ENCODE measurements around the gene PCDH19. TPM values are rescaled to one million over a fixed set of nuclear protein-coding genes. Genes with fewer than 3 reads are reported as not detected.
"Not testable (repeated sequence)": the region's sequence is repeated elsewhere in the genome, so short reads cannot be mapped to it uniquely, and the experiment has no call there.

PCDH19 gene
- not detected for total RNA-seq

GRCh38 chrX:100409610-100410590 is at the start of gene PCDH19:
TSS of gene PCDH19 (minus strand) at chrX:100410273. CDS start at chrX:100408597, 1,676 bp downstream.
- DNase-seq, result no peak

- DNase-seq, result no peak
Observed at GRCh38 chrX:100449696-100450608, 39.9 kb upstream of the PCDH19 start.

- peak; percentile 4 for DNase-seq
Observed at GRCh38 chrX:100447655-100448397, 37.8 kb upstream of the PCDH19 start.

- DNase-seq, result no peak
Observed at GRCh38 chrX:100445593-100445992, 35.5 kb upstream of the PCDH19 start.

GRCh38 chrX:100441321-100441720 is 31.2 kb upstream of the PCDH19 start:
- DNase-seq, result not testable (repeated sequence)

- DNase-seq, result no peak
Observed at GRCh38 chrX:100440006-100440405, 29.9 kb upstream of the PCDH19 start.

- DNase-seq, result no peak
Observed at GRCh38 chrX:100435726-100436125, 25.7 kb upstream of the PCDH19 start.

- DNase-seq, result no peak
Observed at GRCh38 chrX:100424012-100424411, 13.9 kb upstream of the PCDH19 start.

- no peak for DNase-seq
Observed at GRCh38 chrX:100418556-100418955, 8.5 kb upstream of the PCDH19 start.

GRCh38 chrX:100417681-100418080 is 7.6 kb upstream of the PCDH19 start:
- no peak for DNase-seq

GRCh38 chrX:100413229-100413628 is 3.2 kb upstream of the PCDH19 start:
- no peak for DNase-seq

GRCh38 chrX:100411802-100412715 is 2.0 kb upstream of the PCDH19 start:
- DNase-seq, result no peak

GRCh38 chrX:100410901-100411801 is 1.1 kb upstream of the PCDH19 start:
- no peak for DNase-seq

GRCh38 chrX:100408713-100409609 is 1.1 kb downstream of the PCDH19 start:
- DNase-seq, result no peak

GRCh38 chrX:100407784-100408712 is 2.0 kb downstream of the PCDH19 start:
- no peak for DNase-seq

GRCh38 chrX:100407147-100407783 is 2.8 kb downstream of the PCDH19 start:
- no peak for DNase-seq

GRCh38 chrX:100405424-100405823 is 4.6 kb downstream of the PCDH19 start:
- no peak for DNase-seq

- DNase-seq, result no peak
Observed at GRCh38 chrX:100404851-100405250, 5.2 kb downstream of the PCDH19 start.
